GM21737 (cell line): ENCODE results near the gene MAVS.

Source experiments
- ATAC-seq: cut with Tn5 transposase; IDR thresholded peaks from one replicate; pipeline ENCODE4 v1.9.1; 2021; ENCODE audit warnings: mild to moderate bottlenecking, moderate library complexity; ENCODE audit not compliant: unreplicated experiment

The MAVS gene

DNA sequence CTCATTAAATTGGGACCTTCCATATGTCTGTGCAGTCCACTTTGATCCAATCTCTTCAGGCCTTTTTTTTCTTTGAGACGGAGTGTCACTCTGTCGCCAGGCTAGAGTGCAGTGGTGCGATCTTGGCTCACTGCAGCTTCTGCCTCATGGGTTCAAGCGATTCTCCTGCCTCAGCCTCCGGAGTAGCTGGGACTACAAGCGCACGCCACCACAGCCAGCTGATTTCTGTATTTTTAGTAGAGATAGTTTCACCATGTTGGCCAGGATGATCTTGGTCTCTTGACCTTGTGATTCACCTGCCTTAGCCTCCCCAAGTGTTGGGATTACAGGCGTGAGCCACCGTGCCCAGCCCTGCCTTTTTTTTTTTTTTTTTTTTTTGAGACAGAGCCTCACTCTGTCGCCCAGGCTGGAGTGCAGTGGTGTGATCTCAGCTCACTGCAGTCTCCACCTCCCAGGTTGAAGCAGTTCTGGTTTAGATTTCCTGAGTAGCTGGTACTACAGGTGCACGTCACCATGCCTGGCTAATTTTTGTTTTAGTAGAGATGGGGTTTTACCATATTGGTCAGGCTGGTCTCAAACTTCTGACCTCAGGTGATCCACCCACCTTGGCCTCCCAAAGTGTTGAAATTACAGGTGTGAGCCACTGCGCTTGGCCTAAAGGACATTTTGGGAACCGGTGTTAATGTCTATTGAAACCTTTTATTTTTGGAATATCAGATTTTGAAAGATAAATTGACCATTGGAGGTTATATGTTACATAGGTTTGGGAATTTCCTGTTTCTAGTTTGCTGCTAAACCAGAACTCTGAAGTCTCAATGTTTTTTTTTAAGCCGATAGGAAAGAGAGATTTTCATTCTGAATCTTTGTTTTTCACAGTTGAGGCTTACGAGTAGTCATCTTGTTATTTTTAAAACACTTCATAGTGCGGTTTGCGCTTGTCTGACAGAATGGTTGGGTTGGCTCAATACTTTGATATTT lies 60.4 kb downstream of the MAVS start:
- peak; percentile 81 for ATAC-seq

DNA sequence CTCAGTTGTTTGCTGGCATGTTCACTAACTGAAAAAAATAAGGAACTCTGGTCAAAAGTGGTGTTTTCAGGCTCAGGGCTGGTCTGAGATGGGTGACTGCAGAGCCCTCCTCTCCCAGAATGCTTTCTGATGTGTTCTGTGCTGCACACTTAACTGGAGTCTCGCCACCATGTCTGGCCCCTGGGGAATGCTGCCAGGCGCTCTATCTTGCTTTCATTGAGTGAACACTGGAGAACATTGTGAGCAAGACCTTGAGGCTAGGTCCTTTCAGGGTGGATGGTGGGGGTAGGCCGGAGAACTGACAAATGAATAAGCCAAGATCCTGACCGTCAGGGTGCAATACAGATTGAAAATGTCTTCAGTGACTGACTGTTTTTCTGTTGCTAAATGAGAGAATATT lies 62.0 kb downstream of the MAVS start:
- ATAC-seq: no peak

DNA sequence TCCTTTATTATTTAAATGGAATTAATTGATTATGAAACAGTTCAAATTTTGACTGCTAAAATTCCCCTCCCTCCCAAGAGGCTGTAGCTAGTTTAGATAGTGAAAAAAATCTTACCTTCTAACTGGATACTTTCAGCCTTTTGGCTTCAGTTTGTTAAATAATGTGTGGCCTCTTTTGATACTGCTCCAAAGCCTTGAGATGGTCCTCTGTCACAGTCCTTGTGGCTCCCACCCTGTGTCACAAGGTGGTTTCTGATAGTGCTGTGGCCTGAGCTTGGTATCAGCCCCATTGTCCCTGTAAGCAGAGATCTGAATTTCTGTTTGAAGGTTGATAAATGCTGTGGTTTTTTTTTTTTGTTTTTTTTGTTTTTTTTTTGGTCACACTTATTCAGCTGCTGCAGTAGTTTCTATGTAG lies 63.3 kb downstream of the MAVS start:
- no peak for ATAC-seq

DNA sequence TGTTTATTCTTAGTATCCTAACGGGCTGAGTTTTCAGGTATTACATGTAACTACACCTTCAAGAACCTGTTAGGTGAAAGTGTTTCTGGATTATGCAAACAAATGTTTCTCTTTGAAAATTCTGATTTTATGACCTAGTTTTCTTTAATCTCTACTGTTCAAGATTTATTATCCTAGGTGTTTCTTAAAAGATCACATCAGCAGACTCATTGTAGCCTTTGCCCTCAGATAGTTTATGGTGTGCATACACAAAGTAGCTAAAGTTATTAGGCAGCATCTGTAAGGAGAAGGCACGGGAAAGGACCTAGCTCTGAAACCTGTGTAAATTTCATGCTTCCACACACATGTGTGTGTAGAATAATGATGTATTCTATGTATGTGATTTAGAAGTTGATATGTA lies 64.2 kb downstream of the MAVS start:
- no peak for ATAC-seq

DNA sequence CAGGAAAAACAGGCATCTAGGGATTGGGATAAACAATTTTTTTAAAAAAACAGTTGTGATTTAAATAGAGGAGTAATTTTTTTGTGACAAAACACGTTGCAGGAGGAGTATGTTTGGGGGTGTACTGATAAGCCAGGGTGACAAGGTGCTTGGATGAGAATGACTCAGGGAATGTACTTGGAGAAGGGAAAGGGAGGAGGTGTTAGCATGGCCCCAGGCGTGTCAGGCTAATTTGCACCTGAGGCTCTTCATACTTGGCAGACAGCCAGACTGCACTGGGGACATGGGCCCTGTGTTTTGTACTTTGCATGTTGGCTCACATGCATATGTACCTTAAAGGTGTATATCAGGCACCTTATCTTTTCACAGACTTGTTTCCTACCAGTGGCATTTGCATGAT lies 65.3 kb downstream of the MAVS start:
- ATAC-seq: no peak

DNA sequence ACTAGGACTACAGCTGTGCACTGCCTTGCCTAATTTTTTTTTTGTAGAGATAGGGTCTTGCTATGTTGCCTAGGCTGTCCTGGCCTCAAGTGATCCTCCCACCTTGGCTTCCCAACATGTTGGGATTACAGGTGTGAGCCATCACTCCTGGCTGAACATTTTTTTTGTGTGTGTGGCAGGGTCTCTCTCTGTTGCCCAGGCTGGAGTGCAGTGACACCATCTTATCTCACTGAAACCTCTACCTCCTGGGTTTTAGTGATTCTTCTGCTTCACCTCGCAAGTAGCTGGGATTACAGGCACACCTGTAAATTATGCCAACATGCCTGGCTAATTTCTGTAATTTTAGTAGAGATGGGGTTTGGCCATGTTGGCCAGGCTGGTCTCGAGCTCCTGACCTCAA lies 67.8 kb downstream of the MAVS start:
- no peak for ATAC-seq

DNA sequence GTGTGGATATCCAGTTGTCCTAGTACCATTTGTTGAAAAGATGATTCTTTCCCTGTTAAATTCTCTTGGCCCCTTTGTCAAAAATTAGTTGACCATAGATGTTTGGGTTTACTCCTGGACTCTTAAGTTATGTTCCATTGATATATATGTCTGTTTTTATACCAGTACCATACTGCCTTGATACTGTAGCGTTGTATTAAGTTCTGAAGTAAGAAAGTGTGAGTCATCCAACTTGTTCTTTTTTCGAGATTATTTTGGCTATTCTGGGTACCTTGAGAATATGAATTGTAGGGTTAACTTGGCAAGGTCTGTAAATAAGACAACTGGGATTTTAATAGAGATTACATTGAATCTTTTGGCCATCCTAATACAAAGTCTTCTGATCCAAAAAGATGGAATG lies 69.1 kb downstream of the MAVS start:
- no peak for ATAC-seq

DNA sequence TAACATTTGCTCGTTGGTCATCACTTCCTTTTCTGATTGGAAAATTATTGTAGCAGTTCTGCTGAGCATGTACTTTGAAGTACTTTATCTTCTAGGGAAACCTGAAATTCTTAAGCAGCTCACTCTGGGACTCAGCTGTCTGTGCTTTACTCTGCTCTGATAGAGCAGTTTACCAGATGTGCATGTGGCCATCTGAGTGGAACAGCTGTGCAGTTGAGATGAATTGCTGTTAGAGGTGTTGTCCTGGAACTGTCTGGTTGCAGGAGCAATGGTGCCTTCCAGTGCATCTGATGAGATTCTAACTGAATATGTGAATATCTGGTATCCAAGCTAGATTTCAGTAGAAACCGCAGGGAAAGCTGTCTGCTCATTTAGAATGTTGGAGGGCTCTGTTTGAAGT lies 69.7 kb downstream of the MAVS start:
- ATAC-seq: no peak

DNA sequence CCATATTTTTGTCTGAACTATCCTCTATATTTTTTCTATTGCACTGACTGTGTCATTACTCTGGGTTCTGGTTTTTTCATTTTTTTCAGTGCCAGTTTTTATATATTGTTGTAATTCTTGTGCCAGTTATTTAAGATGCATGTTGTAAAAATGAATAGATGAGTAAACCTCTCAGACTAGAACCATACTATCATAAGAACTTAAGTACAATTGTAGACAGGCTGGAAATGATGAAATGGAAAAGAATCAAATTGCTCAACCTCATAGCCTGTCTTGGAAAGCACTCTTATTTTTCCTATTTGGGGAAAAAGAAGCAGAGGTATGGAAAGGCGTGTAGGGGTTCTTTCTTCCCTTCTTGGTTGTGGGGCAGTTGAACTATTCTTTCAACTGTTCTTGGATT lies 72.7 kb downstream of the MAVS start:
- ATAC-seq: no peak

DNA sequence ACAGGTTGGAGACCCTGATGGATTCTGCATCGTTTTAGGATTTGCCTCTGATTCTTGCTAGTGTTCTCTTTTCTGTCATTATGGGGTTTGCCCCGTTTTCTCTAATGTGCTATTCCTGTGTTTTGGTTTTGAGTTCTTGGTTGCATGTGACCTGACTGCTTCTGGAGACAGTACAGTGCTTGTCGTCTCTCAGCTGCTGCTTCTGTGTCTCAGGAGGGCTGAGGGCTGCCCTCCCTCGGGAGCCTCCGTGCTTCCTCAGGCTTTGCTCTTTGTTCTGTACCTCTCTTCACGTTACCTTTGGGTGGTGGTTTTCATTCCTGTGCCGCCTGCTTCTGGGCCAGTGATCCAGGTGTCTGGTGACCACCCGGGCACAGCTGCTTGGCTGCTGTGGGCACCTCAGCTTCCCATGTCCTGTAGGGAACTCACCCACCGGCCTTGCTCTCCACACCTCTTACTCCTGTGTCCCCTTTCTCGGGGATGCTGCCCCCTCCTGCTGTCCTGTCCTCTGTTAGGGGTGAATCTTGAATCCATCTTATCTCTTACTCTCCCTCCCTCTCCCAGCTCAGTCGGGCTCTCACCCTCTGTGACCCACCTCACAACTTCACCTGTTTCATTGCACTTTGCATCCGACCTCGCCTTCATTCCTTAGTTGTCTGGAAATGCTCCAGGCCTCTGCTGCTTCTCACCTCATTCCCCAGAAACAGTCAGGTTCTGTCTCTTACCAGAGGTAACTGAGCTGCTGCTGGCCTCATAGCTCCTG lies 75.8 kb downstream of the MAVS start:
- no peak for ATAC-seq

DNA sequence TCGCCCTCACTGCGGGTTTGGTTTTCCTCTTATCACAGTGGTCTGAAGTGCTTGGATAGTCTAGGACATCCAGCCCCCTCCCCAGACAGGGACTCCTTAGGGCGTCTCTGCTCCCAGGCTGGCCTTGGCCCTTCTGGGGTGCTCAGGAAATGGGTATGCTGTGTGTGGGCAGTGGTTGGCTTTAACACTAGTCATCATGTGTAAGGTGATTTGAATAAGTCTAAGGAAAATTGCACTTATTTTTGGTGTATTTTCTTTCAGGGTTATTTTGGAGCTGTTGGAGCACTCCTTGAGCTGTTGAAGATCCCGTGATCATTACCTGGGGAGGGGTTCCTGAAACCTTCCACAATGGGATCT lies 76.3 kb downstream of the MAVS start:
- no peak for ATAC-seq

DNA sequence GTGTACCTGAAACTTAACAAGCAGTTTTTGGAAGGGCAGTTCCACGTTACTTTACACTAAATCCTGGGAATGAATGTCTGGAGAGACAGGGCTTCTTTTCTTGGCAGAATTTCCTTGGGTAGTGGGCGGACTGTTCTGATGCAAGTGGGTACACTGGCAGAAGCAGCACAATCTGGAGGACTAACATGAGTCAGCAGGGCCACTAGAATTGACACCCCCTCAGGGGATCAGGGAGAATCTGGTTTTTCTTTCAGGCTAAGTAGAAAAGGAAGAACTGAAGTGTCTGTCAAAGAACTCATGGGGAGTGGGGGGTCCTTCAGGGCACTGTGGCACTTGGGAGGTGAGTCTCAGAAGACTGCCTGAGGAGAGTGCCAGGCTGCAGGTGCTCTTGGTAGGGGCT lies 77.2 kb downstream of the MAVS start:
- no peak for ATAC-seq

DNA sequence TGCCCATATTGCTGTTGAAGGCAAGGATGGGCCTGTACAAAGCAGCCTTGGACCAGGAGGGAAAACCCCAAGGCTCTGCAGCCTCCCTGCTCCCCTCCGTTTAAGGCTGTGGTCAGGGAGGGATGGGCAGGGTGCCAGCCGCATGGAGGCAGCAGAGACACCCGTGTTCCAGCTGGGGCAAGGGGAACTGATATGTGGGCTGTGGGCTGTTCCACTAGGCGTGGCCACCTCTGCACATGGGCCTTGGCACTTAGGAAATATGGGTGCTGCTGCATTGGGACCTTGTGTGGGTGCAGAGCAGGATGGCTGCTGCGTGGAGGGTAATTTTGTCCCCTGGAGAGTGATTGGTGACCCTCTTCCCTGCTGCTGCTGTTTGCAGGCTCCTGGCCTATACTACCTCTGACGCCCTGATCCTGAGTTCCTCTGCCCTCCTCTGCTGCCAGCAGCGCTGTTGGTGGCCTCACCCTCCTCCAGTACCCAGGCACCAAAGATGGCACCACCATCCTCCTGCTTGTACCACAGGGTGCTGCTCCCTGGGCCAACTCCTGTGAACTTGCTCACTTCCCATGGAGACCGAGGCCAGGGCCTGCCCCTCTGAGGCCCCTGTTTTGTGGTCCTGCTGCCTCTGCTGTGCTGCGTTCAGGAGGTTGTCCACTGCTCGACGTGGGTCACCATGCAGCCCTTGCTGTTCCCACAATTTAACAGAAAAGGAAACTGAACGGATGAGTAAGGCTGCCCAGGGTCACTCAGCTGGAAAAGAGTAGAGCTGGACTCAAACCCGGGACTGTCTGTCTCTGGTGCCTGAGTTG lies 77.9 kb downstream of the MAVS start:
- no peak for ATAC-seq

DNA sequence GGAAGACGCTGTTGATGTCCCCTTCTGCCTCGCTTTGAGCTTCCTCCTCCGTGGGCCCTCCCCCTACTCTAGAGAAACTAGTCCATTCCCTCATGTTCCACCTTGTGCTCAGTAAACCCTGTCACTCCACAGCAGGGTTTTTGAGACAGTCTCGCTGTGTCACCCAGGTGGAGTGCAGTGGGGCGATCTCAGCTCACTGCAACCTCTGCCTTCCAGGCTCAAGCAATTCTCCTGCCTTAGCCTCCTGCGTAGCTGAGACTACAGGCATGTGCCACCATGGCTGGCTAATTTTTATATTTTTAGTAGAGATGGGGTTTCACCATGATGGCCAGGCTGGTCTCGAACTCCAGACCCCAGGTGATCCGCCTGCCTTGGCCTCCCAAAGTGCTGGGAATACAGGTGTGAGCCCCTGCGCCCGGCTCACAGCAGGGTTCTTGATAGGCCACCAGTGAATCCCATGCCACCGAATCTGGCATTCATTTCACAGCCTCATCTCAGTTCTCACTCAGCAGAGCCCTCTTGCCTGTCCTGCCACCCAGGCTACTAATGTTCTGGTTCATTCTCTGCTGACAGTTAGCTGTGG lies 78.6 kb downstream of the MAVS start:
- no peak for ATAC-seq
